ENCODE measurements around the gene METTL25B. TPM values are rescaled to one million over a fixed set of nuclear protein-coding genes. Genes with fewer than 3 reads are reported as not detected.

METTL25B gene
- total RNA-seq, 1 experiment from 2014 or later = 10.4 TPM

DNA sequence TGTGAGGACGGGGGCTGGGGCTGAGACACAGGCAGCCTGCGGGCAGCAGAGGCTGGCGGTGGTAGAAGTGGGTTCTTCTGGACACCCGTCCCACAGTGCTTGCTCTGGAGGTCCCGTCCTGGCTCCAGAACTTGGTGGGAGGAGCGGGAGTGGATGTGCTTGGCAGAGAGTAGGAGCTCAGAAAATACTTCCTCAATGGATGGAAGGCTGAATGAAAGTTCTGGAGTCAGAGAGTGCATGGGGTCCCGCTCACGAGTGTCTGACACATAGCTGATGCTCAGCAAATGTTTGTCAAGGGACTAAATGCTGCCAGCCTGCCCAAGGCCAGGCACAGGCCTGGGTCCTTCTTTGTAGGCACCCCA, 37.6 kb upstream of the METTL25B start:
- TF ChIP-seq CTCF (conservative IDR thresholded peaks at IDR 0.05; ENCODE audit: low read depth, low read length) = no peak
- no peak for TF ChIP-seq EZH2phosphoT487 (IDR thresholded peaks at IDR 0.05; ENCODE audit: borderline replicate concordance, low read length)
- TF ChIP-seq EZH2 (IDR thresholded peaks at IDR 0.05; ENCODE audit: low read length, unreplicated experiment) = no peak
- no TSS peak for BruUV-seq (replicated peaks)
- peaks cover 8% of the 10 kb centered on the region for H3F3A ChIP-seq (ENCODE audit: low read length, unreplicated experiment)
- no peaks in the 10 kb centered on the region for H3K79me2 ChIP-seq (ENCODE audit: low read length)
- CTCF ChIA-PET = interaction anchor here (1.0 to 3.8 kb wide), 7 partner anchors 16 to 196 kb away, joined by 3 to 106 read pairs (median 16); partner anchors contain the start of genes CRABP2, ISG20L2 and METTL25B
- H2AFZ ChIP-seq (ENCODE audit: low read length) = no peak overlapping the region
- H3K9ac ChIP-seq (ENCODE audit: low read length) = no peak overlapping the region
- no peaks in the 10 kb centered on the region for H4K20me1 ChIP-seq (ENCODE audit: low read length)
- H3K36me3 ChIP-seq (ENCODE audit: low read depth, low read length) = no peaks in the 10 kb centered on the region
- no peak overlapping the region for H3K4me3 ChIP-seq (ENCODE audit: low read length)
- no peak overlapping the region for H3K27ac ChIP-seq (ENCODE audit: low read length)
- H3K4me2 ChIP-seq (ENCODE audit: low read length) = no peak overlapping the region
- POLR2A ChIA-PET (ENCODE audit: unreplicated experiment) = interaction anchor here (0.5 to 2.1 kb wide), 4 partner anchors 14 to 66 kb away, joined by 4 to 18 read pairs (median 8); partner anchors contain the start of gene CRABP2
- ATAC-seq (no peak), DNase-seq (no peak)
- H3K9me2 ChIP-seq (replicated peaks; ENCODE audit: low read length) = no peaks in the 10 kb centered on the region
- no peaks in the 10 kb centered on the region for H3K27me3 ChIP-seq (ENCODE audit: low read length)
- no peaks in the 10 kb centered on the region for H3K9me3 ChIP-seq (ENCODE audit: low read length)
- intact Hi-C loops (cut with micrococcal nuclease) = no loop called here
- peaks cover 60% of the 10 kb centered on the region for H3K4me1 ChIP-seq (ENCODE audit: insufficient read depth, low read length)

DNA sequence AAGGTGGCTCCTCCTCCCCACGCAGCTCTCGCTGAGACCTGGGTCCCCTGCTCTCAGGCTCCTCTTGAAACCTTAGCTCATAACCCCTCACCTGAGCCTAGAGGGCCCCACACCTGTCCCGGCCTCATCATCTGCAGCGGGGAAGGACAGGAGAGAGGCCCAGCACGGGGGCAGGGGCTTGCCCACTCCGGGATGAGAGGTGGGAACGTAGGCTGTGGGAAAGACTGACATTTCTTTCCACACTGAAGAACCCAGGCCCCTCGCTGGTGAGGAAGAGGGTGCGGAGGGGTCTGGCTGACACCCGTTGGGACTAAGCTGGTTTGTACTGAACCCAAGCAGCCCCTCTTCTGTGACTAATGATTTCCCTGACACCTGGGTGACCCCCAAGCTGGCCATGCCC, 37.1 kb upstream of the METTL25B start:
- peak overlapping the region; percentile 67 for H3K4me2 ChIP-seq (ENCODE audit: low read length)
- H3K4me1 ChIP-seq (ENCODE audit: insufficient read depth, low read length) = peaks cover 58% of the 10 kb centered on the region
- no peaks in the 10 kb centered on the region for H3K27me3 ChIP-seq (ENCODE audit: low read length)
- H3K36me3 ChIP-seq (ENCODE audit: low read depth, low read length) = no peaks in the 10 kb centered on the region
- no peaks in the 10 kb centered on the region for H4K20me1 ChIP-seq (ENCODE audit: low read length)
- no TSS peak for BruUV-seq (replicated peaks)
- H3K4me3 ChIP-seq (ENCODE audit: low read length) = no peak overlapping the region
- intact Hi-C loops (cut with micrococcal nuclease) = no loop called here
- no peaks in the 10 kb centered on the region for H3K9me2 ChIP-seq (replicated peaks; ENCODE audit: low read length)
- TF ChIP-seq CTCF (conservative IDR thresholded peaks at IDR 0.05; ENCODE audit: low read depth, low read length) = no peak
- DNase-seq = no peak
- H3F3A ChIP-seq (ENCODE audit: low read length, unreplicated experiment) = peaks cover 8% of the 10 kb centered on the region
- no peaks in the 10 kb centered on the region for H3K79me2 ChIP-seq (ENCODE audit: low read length)
- CTCF ChIA-PET = interaction anchor here (1.0 to 3.8 kb wide), 4 partner anchors 15 to 170 kb away, joined by 3 to 106 read pairs (median 48); partner anchors contain the start of gene CRABP2
- no peak for ATAC-seq
- no peak overlapping the region for H3K9ac ChIP-seq (ENCODE audit: low read length)
- no peaks in the 10 kb centered on the region for H3K9me3 ChIP-seq (ENCODE audit: low read length)
- POLR2A ChIA-PET (ENCODE audit: unreplicated experiment) = interaction anchor here (0.5 to 1.6 kb wide), 3 partner anchors 14 to 66 kb away, joined by 4 to 18 read pairs (median 4); partner anchors contain the start of gene CRABP2
- peak overlapping the region; percentile 51 for H2AFZ ChIP-seq (ENCODE audit: low read length)
- peak overlapping the region; percentile 75 for H3K27ac ChIP-seq (ENCODE audit: low read length)

DNA sequence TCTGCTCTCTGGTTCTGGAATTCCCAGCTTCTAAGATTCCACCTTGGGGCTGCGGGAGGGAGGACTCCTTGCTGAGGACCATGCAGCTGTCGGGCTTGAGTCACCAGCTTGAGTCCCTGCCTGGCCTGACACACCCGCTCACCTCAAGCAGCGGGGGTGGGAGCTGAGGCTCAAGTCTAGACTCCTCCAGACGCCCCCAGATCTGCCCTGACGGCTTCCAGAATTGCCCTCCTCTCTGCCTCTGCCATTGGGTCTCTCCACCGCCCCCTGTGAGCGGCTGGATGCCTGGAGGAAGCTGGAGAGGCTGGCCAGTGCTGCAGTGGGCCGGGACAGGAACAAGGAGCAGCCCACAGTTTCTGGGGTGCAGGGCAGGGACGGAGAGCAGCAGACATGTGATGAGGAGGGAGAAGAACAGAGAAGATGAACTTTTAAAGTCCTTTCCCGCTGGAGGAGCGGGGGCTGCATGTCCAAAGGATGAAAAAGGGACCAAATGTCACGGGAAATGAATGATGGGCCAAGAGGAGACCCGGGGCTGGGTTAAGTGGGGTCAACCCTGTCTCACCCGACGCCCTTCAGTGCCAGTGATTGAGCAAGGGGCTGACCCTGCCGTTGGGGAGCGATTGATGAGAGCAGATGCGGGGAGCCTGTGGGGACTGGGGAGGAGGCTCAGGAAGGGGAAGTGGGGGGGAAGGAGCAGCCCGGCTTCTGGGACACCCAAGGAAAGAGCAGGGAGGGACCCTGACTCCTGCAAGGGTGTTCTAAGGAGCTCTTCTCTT, 36.4 kb upstream of the METTL25B start:
- DNase-seq (peak; percentile 71), ATAC-seq (peak; percentile 14)
- Histone ChIP-seq H3K4me3 (ENCODE audit: low read length) (peak overlapping the region; percentile 11; the same call in 1 of the 2 replicates), H4K20me1 (ENCODE audit: low read length) (no peaks in the 10 kb centered on the region), H3K27me3 (ENCODE audit: low read length) (no peaks in the 10 kb centered on the region), H3K36me3 (ENCODE audit: low read depth, low read length) (no peaks in the 10 kb centered on the region), H3K4me2 (ENCODE audit: low read length) (peak overlapping the region; percentile 67), H3K79me2 (ENCODE audit: low read length) (no peaks in the 10 kb centered on the region), H3K27ac (ENCODE audit: low read length) (peak overlapping the region; percentile 75), H3K9ac (ENCODE audit: low read length) (peak overlapping the region; percentile 35), H3K9me3 (ENCODE audit: low read length) (no peaks in the 10 kb centered on the region), H2AFZ (ENCODE audit: low read length) (peak overlapping the region; percentile 51), H3K4me1 (ENCODE audit: insufficient read depth, low read length) (peaks cover 55% of the 10 kb centered on the region), H3F3A (ENCODE audit: low read length, unreplicated experiment) (peaks cover 8% of the 10 kb centered on the region), H3K9me2 (replicated peaks; ENCODE audit: low read length) (no peaks in the 10 kb centered on the region)
- intact Hi-C loops (cut with micrococcal nuclease) = no loop called here
- ChIA-PET CTCF (interaction anchor here (1.0 to 3.8 kb wide), 4 partner anchors 9 to 169 kb away, joined by 3 to 106 read pairs (median 44); partner anchors contain the start of gene CRABP2), POLR2A (ENCODE audit: unreplicated experiment) (interaction anchor here (1.6 kb wide), 1 partner anchor 14 kb away, joined by 4 read pairs; the partner anchor contains the start of gene CRABP2)
- no TSS peak for BruUV-seq (replicated peaks)
- TF ChIP-seq EZH2phosphoT487 (IDR thresholded peaks at IDR 0.05; ENCODE audit: borderline replicate concordance, low read length) = no peak
